Measurements from ENCODE around the gene MYH14.

MYH14 gene

GRCh38 chr19:50324331-50324730 is 120.9 kb downstream of the MYH14 start:
- Histone ChIP-seq H3K27ac (no peak overlapping the region), H3K9me3 (peaks cover 4% of the 10 kb centered on the region), H3K27me3 (peaks cover 63% of the 10 kb centered on the region), H3K4me3 (ENCODE audit: low read depth in 1 of 2, low read length in 1 of 2) (no peak overlapping the region), H3K36me3 (no peaks in the 10 kb centered on the region), H3K4me1 (ENCODE audit: control insufficient read depth in 1 of 2, insufficient read depth in 1 of 2, low read depth in 1 of 2, low read length in 1 of 2) (peaks cover 0 to 4% of the 10 kb centered on the region in 2 experiments)
- no peak for TF ChIP-seq CTCF (IDR thresholded peaks at IDR 0.05)

GRCh38 chr19:50325310-50326100 is 122.1 kb downstream of the MYH14 start:
- no peak for TF ChIP-seq CTCF (IDR thresholded peaks at IDR 0.05)
- H3K36me3 ChIP-seq, result no peaks in the 10 kb centered on the region
- peaks cover 6% of the 10 kb centered on the region for H3K9me3 ChIP-seq
- no peak overlapping the region for H3K4me3 ChIP-seq (ENCODE audit: low read depth in 1 of 2, low read length in 1 of 2)
- peaks cover 74% of the 10 kb centered on the region for H3K27me3 ChIP-seq
- H3K27ac ChIP-seq, result no peak overlapping the region
- H3K4me1 ChIP-seq (ENCODE audit: control insufficient read depth in 1 of 2, insufficient read depth in 1 of 2, low read depth in 1 of 2, low read length in 1 of 2), result peaks cover 0 to 6% of the 10 kb centered on the region in 2 experiments

GRCh38 chr19:50326101-50326664 is 122.8 kb downstream of the MYH14 start:
- Histone ChIP-seq H3K27ac (no peak overlapping the region), H3K27me3 (peaks cover 77% of the 10 kb centered on the region), H3K4me3 (ENCODE audit: low read depth in 1 of 2, low read length in 1 of 2) (no peak overlapping the region), H3K36me3 (no peaks in the 10 kb centered on the region), H3K9me3 (peaks cover 6% of the 10 kb centered on the region), H3K4me1 (ENCODE audit: control insufficient read depth in 1 of 2, insufficient read depth in 1 of 2, low read depth in 1 of 2, low read length in 1 of 2) (peaks cover 0 to 6% of the 10 kb centered on the region in 2 experiments)
- no peak for TF ChIP-seq CTCF (IDR thresholded peaks at IDR 0.05)

GRCh38 chr19:50327013-50327412 is 123.6 kb downstream of the MYH14 start:
- Histone ChIP-seq H3K4me1 (ENCODE audit: control insufficient read depth in 1 of 2, insufficient read depth in 1 of 2, low read depth in 1 of 2, low read length in 1 of 2) (peaks cover 0 to 6% of the 10 kb centered on the region in 2 experiments), H3K36me3 (no peaks in the 10 kb centered on the region), H3K27me3 (peaks cover 85% of the 10 kb centered on the region), H3K27ac (no peak overlapping the region), H3K4me3 (ENCODE audit: low read depth in 1 of 2, low read length in 1 of 2) (no peak overlapping the region), H3K9me3 (peaks cover 6% of the 10 kb centered on the region)
- no peak for TF ChIP-seq CTCF (IDR thresholded peaks at IDR 0.05)

GRCh38 chr19:50327461-50328223 is 124.2 kb downstream of the MYH14 start:
- H3K27me3 ChIP-seq, result peaks cover 91% of the 10 kb centered on the region
- H3K27ac ChIP-seq, result no peak overlapping the region
- H3K4me1 ChIP-seq (ENCODE audit: control insufficient read depth in 1 of 2, insufficient read depth in 1 of 2, low read depth in 1 of 2, low read length in 1 of 2), result peaks cover 0 to 6% of the 10 kb centered on the region in 2 experiments
- TF ChIP-seq CTCF (IDR thresholded peaks at IDR 0.05), result no peak
- H3K36me3 ChIP-seq, result no peaks in the 10 kb centered on the region
- H3K4me3 ChIP-seq (ENCODE audit: low read depth in 1 of 2, low read length in 1 of 2), result no peak overlapping the region
- peaks cover 6% of the 10 kb centered on the region for H3K9me3 ChIP-seq

Measured in neutrophil (primary cell).